Measurements from ENCODE around the gene ZGRF1. TPM values are rescaled to one million over a fixed set of nuclear protein-coding genes. Genes with fewer than 3 reads are reported as not detected.

The ZGRF1 gene
- total RNA-seq, 1 experiment from 2014 or later, result 21.4 TPM

GRCh38 chr4:112518675-112519074 lies 118.0 kb downstream of the ZGRF1 start:
- no peak overlapping the region for H3K27ac ChIP-seq (ENCODE audit: low read depth, low read length)
- H3K9me2 ChIP-seq (ENCODE audit: insufficient read depth), result no peaks in the 10 kb centered on the region
- no peak overlapping the region for H2AFZ ChIP-seq (ENCODE audit: low read depth, low read length, poor library complexity, severe bottlenecking)
- intact Hi-C loops (cut with micrococcal nuclease), result no loop called here
- H3K36me3 ChIP-seq (ENCODE audit: control insufficient read depth in 1 of 2, insufficient read depth in 2 of 2, low read length in 2 of 2), result no peaks in the 10 kb centered on the region
- no TSS peak for BruUV-seq (replicated peaks)
- no peak overlapping the region for H3K9ac ChIP-seq (ENCODE audit: low read length)
- ATAC-seq (no peak), DNase-seq (ENCODE audit: low read depth, low spot score) (no peak)
- H3K4me3 ChIP-seq (replicated peaks in 1 of 2; ENCODE audit: low read depth in 1 of 2, low read length in 2 of 2), result no peak overlapping the region
- no peaks in the 10 kb centered on the region for H3K79me2 ChIP-seq (ENCODE audit: insufficient read depth, low read length)
- ChIA-PET POLR2A (no interaction called here), RAD21 (ENCODE audit: low non-redundant PET in 1 of 2, low total read pairs in 2 of 2, uncharacterized antibody in 2 of 2, unreplicated experiment in 2 of 2) (no interaction called here), CTCF (interaction anchor here (1.0 kb wide), 1 partner anchor 244 kb away, joined by 3 read pairs; no protein-coding TSS in a partner anchor)
- no peak overlapping the region for H3K4me2 ChIP-seq (ENCODE audit: low read length)
- H3K9me3 ChIP-seq (ENCODE audit: control insufficient read depth in 1 of 2, insufficient read depth in 1 of 2, low read depth in 1 of 2, low read length in 2 of 2), result no peaks in the 10 kb centered on the region
- peaks cover 19% of the 10 kb centered on the region for H3K27me3 ChIP-seq (ENCODE audit: insufficient read depth, low read length)
- no peaks in the 10 kb centered on the region for H4K20me1 ChIP-seq (ENCODE audit: insufficient read depth)
- peaks cover 0 to 22% of the 10 kb centered on the region in 2 experiments; a peak in 2 of 4 replicates for H3K4me1 ChIP-seq (ENCODE audit: control insufficient read depth in 1 of 2, insufficient read depth in 2 of 2, low read length in 2 of 2)
- TF ChIP-seq POLR2A (IDR thresholded peaks at IDR 0.05; ENCODE audit: borderline replicate concordance, extremely low read depth, insufficient read depth, insufficient read length) (no peak), YY1 (IDR thresholded peaks at IDR 0.05; ENCODE audit: extremely low read depth, insufficient replicate concordance, low read depth, low read length) (no peak), FOSL1 (IDR thresholded peaks at IDR 0.05; ENCODE audit: low read depth) (no peak), POLR2AphosphoS5 (IDR thresholded peaks at IDR 0.05; ENCODE audit: low read depth, low read length) (no peak), CEBPB (IDR thresholded peaks at IDR 0.05; ENCODE audit: low read depth) (no peak), ZNF274 (IDR thresholded peaks at IDR 0.05; ENCODE audit: low read depth, low read length) (no peak)
- TF ChIP-seq, protein P1, sequence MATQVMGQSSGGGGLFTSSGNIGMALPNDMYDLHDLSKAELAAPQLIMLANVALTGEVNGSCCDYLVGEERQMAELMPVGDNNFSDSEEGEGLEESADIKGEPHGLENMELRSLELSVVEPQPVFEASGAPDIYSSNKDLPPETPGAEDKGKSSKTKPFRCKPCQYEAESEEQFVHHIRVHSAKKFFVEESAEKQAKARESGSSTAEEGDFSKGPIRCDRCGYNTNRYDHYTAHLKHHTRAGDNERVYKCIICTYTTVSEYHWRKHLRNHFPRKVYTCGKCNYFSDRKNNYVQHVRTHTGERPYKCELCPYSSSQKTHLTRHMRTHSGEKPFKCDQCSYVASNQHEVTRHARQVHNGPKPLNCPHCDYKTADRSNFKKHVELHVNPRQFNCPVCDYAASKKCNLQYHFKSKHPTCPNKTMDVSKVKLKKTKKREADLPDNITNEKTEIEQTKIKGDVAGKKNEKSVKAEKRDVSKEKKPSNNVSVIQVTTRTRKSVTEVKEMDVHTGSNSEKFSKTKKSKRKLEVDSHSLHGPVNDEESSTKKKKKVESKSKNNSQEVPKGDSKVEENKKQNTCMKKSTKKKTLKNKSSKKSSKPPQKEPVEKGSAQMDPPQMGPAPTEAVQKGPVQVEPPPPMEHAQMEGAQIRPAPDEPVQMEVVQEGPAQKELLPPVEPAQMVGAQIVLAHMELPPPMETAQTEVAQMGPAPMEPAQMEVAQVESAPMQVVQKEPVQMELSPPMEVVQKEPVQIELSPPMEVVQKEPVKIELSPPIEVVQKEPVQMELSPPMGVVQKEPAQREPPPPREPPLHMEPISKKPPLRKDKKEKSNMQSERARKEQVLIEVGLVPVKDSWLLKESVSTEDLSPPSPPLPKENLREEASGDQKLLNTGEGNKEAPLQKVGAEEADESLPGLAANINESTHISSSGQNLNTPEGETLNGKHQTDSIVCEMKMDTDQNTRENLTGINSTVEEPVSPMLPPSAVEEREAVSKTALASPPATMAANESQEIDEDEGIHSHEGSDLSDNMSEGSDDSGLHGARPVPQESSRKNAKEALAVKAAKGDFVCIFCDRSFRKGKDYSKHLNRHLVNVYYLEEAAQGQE (IDR thresholded peaks at IDR 0.05; ENCODE audit: low read depth), result no peak
- TF ChIP-seq, protein P2, sequence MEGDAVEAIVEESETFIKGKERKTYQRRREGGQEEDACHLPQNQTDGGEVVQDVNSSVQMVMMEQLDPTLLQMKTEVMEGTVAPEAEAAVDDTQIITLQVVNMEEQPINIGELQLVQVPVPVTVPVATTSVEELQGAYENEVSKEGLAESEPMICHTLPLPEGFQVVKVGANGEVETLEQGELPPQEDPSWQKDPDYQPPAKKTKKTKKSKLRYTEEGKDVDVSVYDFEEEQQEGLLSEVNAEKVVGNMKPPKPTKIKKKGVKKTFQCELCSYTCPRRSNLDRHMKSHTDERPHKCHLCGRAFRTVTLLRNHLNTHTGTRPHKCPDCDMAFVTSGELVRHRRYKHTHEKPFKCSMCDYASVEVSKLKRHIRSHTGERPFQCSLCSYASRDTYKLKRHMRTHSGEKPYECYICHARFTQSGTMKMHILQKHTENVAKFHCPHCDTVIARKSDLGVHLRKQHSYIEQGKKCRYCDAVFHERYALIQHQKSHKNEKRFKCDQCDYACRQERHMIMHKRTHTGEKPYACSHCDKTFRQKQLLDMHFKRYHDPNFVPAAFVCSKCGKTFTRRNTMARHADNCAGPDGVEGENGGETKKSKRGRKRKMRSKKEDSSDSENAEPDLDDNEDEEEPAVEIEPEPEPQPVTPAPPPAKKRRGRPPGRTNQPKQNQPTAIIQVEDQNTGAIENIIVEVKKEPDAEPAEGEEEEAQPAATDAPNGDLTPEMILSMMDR (IDR thresholded peaks at IDR 0.05 in 2 of 3, conservative IDR thresholded peaks at IDR 0.05 in 1 of 3; ENCODE audit: borderline replicate concordance in 1 of 3, insufficient read depth in 1 of 3, low read depth in 2 of 3, low read length in 2 of 3), result no peak
- TF ChIP-seq, protein P3, sequence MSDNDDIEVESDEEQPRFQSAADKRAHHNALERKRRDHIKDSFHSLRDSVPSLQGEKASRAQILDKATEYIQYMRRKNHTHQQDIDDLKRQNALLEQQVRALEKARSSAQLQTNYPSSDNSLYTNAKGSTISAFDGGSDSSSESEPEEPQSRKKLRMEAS (IDR thresholded peaks at IDR 0.05), result no peak

Data from HCT116 (cell line).